Ovary (tissue), 3 donors: Measurements from ENCODE around the gene ALPI.

ENCODE experiments used
- EP300 ChIP-seq: sonication (generic); formaldehyde crosslinking; IDR thresholded peaks from one replicate; pipeline ENCODE4 v1.6.1; 2017; ENCODE audit warnings: antibody characterized with exemption
- POLR2A ChIP-seq: fragments of 450-650 bp; IDR thresholded peaks from one replicate; pipeline ENCODE4 v1.6.1; 2017; ENCODE audit warnings: antibody characterized with exemption, mild to moderate bottlenecking, moderate library complexity
- TF ChIP-seq, protein P1 (sequence below), 3 donors: fragments of 450-650 bp in 2 of 3; fragments of 200-600 bp in 1 of 3; IDR thresholded peaks; one replicate each; pipeline versions ENCODE4 v1.5.1 to v1.8.0; 2016 to 2022; ENCODE audit warnings: antibody characterized with exemption in 3 of 3, mild to moderate bottlenecking in 1 of 3
- donor health status: DM: no; HTN: no; CAD: no.

DNA sequence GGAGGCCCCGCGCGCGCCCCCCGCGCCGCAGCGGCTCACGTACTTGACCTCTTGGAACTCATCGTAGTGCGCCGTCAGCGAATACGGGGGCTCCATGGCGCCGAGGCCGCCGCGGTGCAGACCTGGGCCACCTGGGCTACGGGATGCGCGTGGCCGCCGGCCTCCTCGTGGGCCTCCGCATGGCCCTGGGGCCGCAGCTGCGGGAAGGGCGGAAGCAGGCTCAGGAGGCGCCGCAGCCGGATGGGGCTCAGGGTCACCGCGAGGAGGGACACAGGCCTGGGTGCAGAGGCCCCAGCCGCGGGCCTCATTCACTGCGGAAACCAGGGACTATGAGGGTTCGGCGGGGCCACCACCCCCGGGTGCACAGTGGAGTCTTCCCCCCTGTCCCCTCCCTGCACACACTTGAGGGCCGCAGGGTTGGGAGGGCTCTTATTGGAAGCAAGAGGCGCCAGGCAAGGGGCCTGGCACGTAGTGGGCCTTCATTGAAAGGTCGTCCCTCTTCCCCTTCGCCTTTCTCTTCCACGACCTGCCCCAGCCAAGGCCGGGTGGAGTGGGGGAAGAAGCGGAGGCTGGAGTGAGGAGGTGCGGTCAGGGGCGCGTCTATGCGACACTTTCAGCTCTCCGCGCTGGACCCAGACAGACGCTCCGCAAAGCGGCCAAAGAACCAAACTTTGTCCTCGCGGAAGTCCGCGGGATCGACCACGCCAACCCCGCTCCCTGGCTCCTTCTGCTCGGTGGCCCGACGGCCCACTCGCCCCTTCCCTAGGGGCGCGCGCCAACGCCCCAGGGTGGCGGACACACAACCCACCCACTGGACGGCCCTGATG lies 30.8 kb downstream of the ALPI start:
- TF ChIP-seq, protein P1, sequence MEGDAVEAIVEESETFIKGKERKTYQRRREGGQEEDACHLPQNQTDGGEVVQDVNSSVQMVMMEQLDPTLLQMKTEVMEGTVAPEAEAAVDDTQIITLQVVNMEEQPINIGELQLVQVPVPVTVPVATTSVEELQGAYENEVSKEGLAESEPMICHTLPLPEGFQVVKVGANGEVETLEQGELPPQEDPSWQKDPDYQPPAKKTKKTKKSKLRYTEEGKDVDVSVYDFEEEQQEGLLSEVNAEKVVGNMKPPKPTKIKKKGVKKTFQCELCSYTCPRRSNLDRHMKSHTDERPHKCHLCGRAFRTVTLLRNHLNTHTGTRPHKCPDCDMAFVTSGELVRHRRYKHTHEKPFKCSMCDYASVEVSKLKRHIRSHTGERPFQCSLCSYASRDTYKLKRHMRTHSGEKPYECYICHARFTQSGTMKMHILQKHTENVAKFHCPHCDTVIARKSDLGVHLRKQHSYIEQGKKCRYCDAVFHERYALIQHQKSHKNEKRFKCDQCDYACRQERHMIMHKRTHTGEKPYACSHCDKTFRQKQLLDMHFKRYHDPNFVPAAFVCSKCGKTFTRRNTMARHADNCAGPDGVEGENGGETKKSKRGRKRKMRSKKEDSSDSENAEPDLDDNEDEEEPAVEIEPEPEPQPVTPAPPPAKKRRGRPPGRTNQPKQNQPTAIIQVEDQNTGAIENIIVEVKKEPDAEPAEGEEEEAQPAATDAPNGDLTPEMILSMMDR (IDR thresholded peaks at IDR 0.05) = no peak
- no peak for TF ChIP-seq POLR2A
- TF ChIP-seq EP300 = no peak
